IMR-90 (cell line): Measurements from ENCODE around the gene PDCD2. TPM values are rescaled to one million over a fixed set of nuclear protein-coding genes. Genes with fewer than 3 reads are reported as not detected.

ENCODE experiments used
- ATAC-seq: fragments of 200-7000 bp; cut with Tn5 transposase; 2 replicates; pipeline ENCODE4 v1.9.1; 2020; ENCODE audit warnings: low read depth, mild to moderate bottlenecking, moderate library complexity
- BruUV-seq: library from RNA; stranded (reverse); fragments of 400-500 nt; replicated peaks from 2 replicates; lab custom pipeline; 2021; lab: Mats Ljungman, UMichigan
- CTCF ChIA-PET: fragments of 300-600 bp; formaldehyde crosslinking; extraction: SDS; loops from one replicate; lab custom pipeline; 2021; ENCODE audit warnings: antibody characterized with exemption; lab: Yijun Ruan, JAX
- POLR2A ChIA-PET: fragments of 300-600 bp; sonication (Branson Sonifier 250); formaldehyde crosslinking; loops from one replicate; lab custom pipeline; 2022; ENCODE audit warnings: antibody characterized with exemption; ENCODE audit not compliant: unreplicated experiment; lab: Charles Lee
- DNase-seq: peaks from one replicate; pipeline ENCODE4 v3.0.0; 2013
- H2AFZ ChIP-seq: replicated peaks from 2 replicates; pipeline ENCODE3; 2013; ENCODE audit warnings: low read length, mild to moderate bottlenecking; ENCODE audit not compliant: poor library complexity
- H2AK5ac ChIP-seq: 2 replicates; pipeline ENCODE4 v1.6.1; 2013; ENCODE audit warnings: low read depth, low read length, inconsistent platforms
- H2AK9ac ChIP-seq: replicated peaks from 2 replicates; pipeline ENCODE3; 2013; ENCODE audit warnings: mild to moderate bottlenecking, low read depth, low read length, moderate library complexity; ENCODE audit not compliant: poor library complexity
- H2BK120ac ChIP-seq: 2 replicates; pipeline ENCODE4 v1.6.1; 2013; ENCODE audit warnings: low read depth, low read length, inconsistent platforms
- H2BK15ac ChIP-seq: 3 replicates; pipeline ENCODE4 v1.6.1; 2013; ENCODE audit warnings: low read depth, low read length, inconsistent platforms
- H2BK20ac ChIP-seq: 2 replicates; pipeline ENCODE4 v1.6.1; 2013; ENCODE audit warnings: low read depth, mild to moderate bottlenecking, inconsistent platforms, low read length, moderate library complexity
- H2BK5ac ChIP-seq: 2 replicates; pipeline ENCODE4 v1.6.1; 2013; ENCODE audit warnings: mild to moderate bottlenecking, low read depth, low read length, inconsistent platforms; ENCODE audit not compliant: poor library complexity, severe bottlenecking
- H3K14ac ChIP-seq: replicated peaks from 2 replicates; pipeline ENCODE4 v1.6.1; 2013; ENCODE audit warnings: low read depth, low read length, inconsistent platforms
- H3K18ac ChIP-seq: 2 replicates; pipeline ENCODE4 v1.6.1; 2013; ENCODE audit warnings: low read depth, low read length, control low read depth
- H3K23ac ChIP-seq: 2 replicates; pipeline ENCODE4 v1.6.1; 2013; ENCODE audit warnings: low read depth, low read length, inconsistent platforms
- H3K27ac ChIP-seq: 2 replicates; pipeline ENCODE4 v1.5.1; 2013; ENCODE audit warnings: mild to moderate bottlenecking, control low read depth, low read length; ENCODE audit not compliant: insufficient read depth
- H3K27me3 ChIP-seq: 2 replicates; pipeline ENCODE4 v1.6.1; 2013; ENCODE audit warnings: low read length; ENCODE audit not compliant: control insufficient read depth, insufficient read depth
- H3K36me3 ChIP-seq: 2 replicates; pipeline ENCODE4 v1.6.1; 2013; ENCODE audit warnings: low read length, mixed read lengths; ENCODE audit not compliant: control insufficient read depth, insufficient read depth
- H3K4ac ChIP-seq: 2 replicates; pipeline ENCODE4 v1.6.1; 2013; ENCODE audit warnings: low read depth, low read length, inconsistent platforms
- H3K4me1 ChIP-seq: 2 replicates; pipeline ENCODE4 v1.6.1; 2013; ENCODE audit warnings: low read length, mixed read lengths; ENCODE audit not compliant: control insufficient read depth, insufficient read depth
- H3K4me2 ChIP-seq: 2 replicates; pipeline ENCODE4 v1.6.1; 2013; ENCODE audit warnings: low read depth, mild to moderate bottlenecking, control low read depth, low read length, moderate library complexity
- H3K4me3 ChIP-seq: 2 replicates; pipeline ENCODE4 v1.5.1; 2013; ENCODE audit warnings: low read depth, mild to moderate bottlenecking, control low read depth, low read length, moderate library complexity; ENCODE audit not compliant: insufficient read depth
- H3K56ac ChIP-seq: 2 replicates; pipeline ENCODE4 v1.6.1; 2013; ENCODE audit warnings: low read length, inconsistent platforms; ENCODE audit not compliant: insufficient read depth; ENCODE audit errors: extremely low read depth
- H3K79me1 ChIP-seq, 2 experiments: 2 replicates each; pipeline ENCODE4 v1.6.1; 2013; ENCODE audit warnings: low read length in 2 of 2, inconsistent platforms in 1 of 2, low read depth in 1 of 2
- H3K9ac ChIP-seq: 2 replicates; pipeline ENCODE4 v1.6.1; 2013; ENCODE audit warnings: low read depth, low read length, control low read depth
- H3K9me1 ChIP-seq: 2 replicates; pipeline ENCODE4 v1.6.1; 2013; ENCODE audit warnings: low read length, inconsistent platforms; ENCODE audit not compliant: insufficient read depth
- H3K9me3 ChIP-seq: 2 replicates; pipeline ENCODE4 v1.6.1; 2013; ENCODE audit warnings: low read length; ENCODE audit not compliant: control insufficient read depth, insufficient read depth
- H4K20me1 ChIP-seq: 2 replicates; pipeline ENCODE4 v1.6.1; 2013; ENCODE audit warnings: low read length, inconsistent platforms; ENCODE audit not compliant: insufficient read depth
- H4K5ac ChIP-seq: 2 replicates; pipeline ENCODE4 v1.6.1; 2013; ENCODE audit warnings: mild to moderate bottlenecking, low read depth, low read length, control low read depth
- H4K8ac ChIP-seq, 2 experiments: 2 replicates each; pipeline ENCODE4 v1.6.1; 2013; ENCODE audit warnings: low read depth in 2 of 2, low read length in 2 of 2, control low read depth in 1 of 2, inconsistent platforms in 1 of 2
- H4K91ac ChIP-seq: 2 replicates; pipeline ENCODE4 v1.6.1; 2013; ENCODE audit warnings: low read depth, low read length, inconsistent platforms; ENCODE audit not compliant: insufficient read depth
- CEBPB ChIP-seq: IDR thresholded peaks from 2 replicates; pipeline ENCODE4 v1.6.1; 2012; ENCODE audit warnings: low read depth, low read length, improper control_type of control experiment
- ELK1 ChIP-seq: fragments of 150-350 bp; IDR thresholded peaks from 2 replicates; pipeline ENCODE4 v1.6.1; 2016; ENCODE audit warnings: low read depth, mild to moderate bottlenecking, low read length, moderate library complexity, borderline replicate concordance
- WGBS, 2 experiments: methylation state at CpG; one replicate each; pipeline versions ENCODE4 v1.1.5 to v1.1.7; 2013; ENCODE audit warnings: missing lambda C conversion rate in 2 of 2; ENCODE audit not compliant: insufficient read length in 1 of 2; ENCODE audit errors: extremely low coverage in 2 of 2; 5-methylcytosine and 5-hydroxymethylcytosine counted together
- dilution Hi-C: fragments of 300-500 bp; cut with HindIII; formaldehyde crosslinking; loops from one replicate; pipeline ENCODE4 v1.14.3; 2018; ENCODE audit warnings: low sequenced_read_pairs; ENCODE audit not compliant: unreplicated experiment
- in situ Hi-C: fragments of 300-500 bp; cut with MboI; formaldehyde crosslinking; loops from 3 replicates; pipeline ENCODE4 v1.14.3; 2019; ENCODE audit warnings: low sequenced_read_pairs, inconsistent platforms, mixed read lengths
- intact Hi-C: fragments of 100-400 bp; cut with micrococcal nuclease; formaldehyde crosslinking; loops from 2 replicates; pipeline ENCODE4 v1.10.0; 2022
- polyA plus RNA-seq, 3 experiments: library from polyadenylated mRNA; depleted of rRNA; stranded (reverse); fragments of >200 nt; gene quantifications; 2 replicates each; pipeline ENCODE4 v1.2.3, GENCODE V29; 2012; ENCODE audit warnings: low replicate concordance in 1 of 3
- total RNA-seq: library from RNA; depleted of rRNA; stranded (reverse); fragments of >200 nt; gene quantifications from 2 replicates; pipeline ENCODE4 v1.2.3, GENCODE V29; 2012

PDCD2 gene
- total and polyA plus RNA-seq, 2 of the 4 experiments (the other 2 are of a cell fraction), result 46.1 to 48.8 TPM

GRCh38 chr6:170542031-170542719 lies 42.3 kb downstream of the PDCD2 start:
- Histone ChIP-seq H3K36me3 (peaks cover 38% of the 10 kb centered on the region), H4K20me1 (peaks cover 37% of the 10 kb centered on the region)
- ATAC-seq, result peak; percentile 50

More at GRCh38 chr6:170542031-170542719, 42.3 kb downstream of the PDCD2 start:
- TF ChIP-seq CEBPB (peak; percentile 47; the same call in 1 of the 2 replicates), ELK1 (no peak)
- Histone ChIP-seq H4K5ac (no peak overlapping the region), H2BK5ac (no peak overlapping the region), H2AK5ac (no peak overlapping the region), H3K4me3 (no peak overlapping the region), H3K4ac (no peak overlapping the region), H3K14ac (no peak overlapping the region), H3K9ac (no peak overlapping the region), H4K91ac (no peak overlapping the region), H2BK120ac (no peak overlapping the region), H3K9me1 (no peaks in the 10 kb centered on the region), H3K4me2 (no peak overlapping the region), H3K23ac (no peak overlapping the region), H3K18ac (no peak overlapping the region), H3K79me1 (peaks cover 14 to 43% of the 10 kb centered on the region in 2 experiments), H2AK9ac (no peak overlapping the region), H2AFZ (no peak overlapping the region), H3K27me3 (no peaks in the 10 kb centered on the region), H3K9me3 (no peaks in the 10 kb centered on the region), H2BK20ac (no peak overlapping the region), H2BK15ac (no peak overlapping the region), H3K56ac (no peak overlapping the region), H4K8ac (no peak overlapping the region), H3K4me1 (peaks cover 6% of the 10 kb centered on the region), H3K27ac (no peak overlapping the region)
- BruUV-seq, result no TSS peak
- ChIA-PET CTCF (interaction anchor here (0.6 to 0.7 kb wide), 2 partner anchors 9 to 25 kb away, joined by 3 read pairs; no protein-coding TSS in a partner anchor), POLR2A (no interaction called here)
- peak; percentile 68 for DNase-seq
- in situ Hi-C loops, result no loop called here
- intact Hi-C loops, result no loop called here
- dilution Hi-C loops, result no loop called here
- 100% methylated on average over 1 of the region's 10 CpGs; no CpG with 5 or more reads in 1 of the 2 experiments for WGBS, 2 experiments
